Measurements from ENCODE around the gene COL6A3. TPM values are rescaled to one million over a fixed set of nuclear protein-coding genes. Genes with fewer than 3 reads are reported as not detected.

Gene COL6A3
- total and polyA plus RNA-seq, 2 donors (not counting 1 experiment from before 2014, with no cell fraction given), result 316 to 1,525 TPM

- no peak overlapping the region for H3K9ac ChIP-seq (ENCODE audit: insufficient read depth, low read length)
- peaks cover 12% of the 10 kb centered on the region for H3K4me1 ChIP-seq (ENCODE audit: control insufficient read depth, extremely low read depth, insufficient read depth, low read length)
- no peaks in the 10 kb centered on the region for H4K20me1 ChIP-seq (ENCODE audit: control insufficient read depth, extremely low read depth, insufficient read depth, low read length)
- H3K27me3 ChIP-seq (ENCODE audit: control insufficient read depth, insufficient read depth, low read length), result no peaks in the 10 kb centered on the region
- H3K4me2 ChIP-seq (ENCODE audit: extremely low read depth, insufficient read depth, low read length), result no peak overlapping the region
- H3K79me2 ChIP-seq (ENCODE audit: control insufficient read depth, insufficient read depth, low read length), result no peaks in the 10 kb centered on the region
- no peak overlapping the region for H3K4me3 ChIP-seq (replicated peaks in 1 of 4; ENCODE audit: control extremely low read depth in 1 of 4, insufficient read depth in 1 of 4, low read depth in 3 of 4, low read length in 4 of 4)
- no peak overlapping the region for H2AFZ ChIP-seq (ENCODE audit: low read length)
- peak overlapping the region; percentile 56 for H3K27ac ChIP-seq (ENCODE audit: insufficient read depth, low read length)
- H3K9me3 ChIP-seq (ENCODE audit: control insufficient read depth, insufficient read depth, low read depth, low read length), result no peaks in the 10 kb centered on the region
- no peak for TF ChIP-seq CTCF (conservative IDR thresholded peaks at IDR 0.05 in 1 of 2, IDR thresholded peaks at IDR 0.05 in 1 of 2; ENCODE audit: low read depth in 1 of 2, low read length in 2 of 2)
- TF ChIP-seq EZH2 (IDR thresholded peaks at IDR 0.05; ENCODE audit: low read length, missing control alignments), result no peak
- no peaks in the 10 kb centered on the region for H3K36me3 ChIP-seq (ENCODE audit: control insufficient read depth, insufficient read depth, low read length)
- DNase-seq (ENCODE audit: low read depth in 2 of 2), result peak in 1 of 2 donors; percentile 41
These were observed 26.9 kb upstream of the COL6A3 start for GRCh38 chr2:237440819-237441281.

DNA sequence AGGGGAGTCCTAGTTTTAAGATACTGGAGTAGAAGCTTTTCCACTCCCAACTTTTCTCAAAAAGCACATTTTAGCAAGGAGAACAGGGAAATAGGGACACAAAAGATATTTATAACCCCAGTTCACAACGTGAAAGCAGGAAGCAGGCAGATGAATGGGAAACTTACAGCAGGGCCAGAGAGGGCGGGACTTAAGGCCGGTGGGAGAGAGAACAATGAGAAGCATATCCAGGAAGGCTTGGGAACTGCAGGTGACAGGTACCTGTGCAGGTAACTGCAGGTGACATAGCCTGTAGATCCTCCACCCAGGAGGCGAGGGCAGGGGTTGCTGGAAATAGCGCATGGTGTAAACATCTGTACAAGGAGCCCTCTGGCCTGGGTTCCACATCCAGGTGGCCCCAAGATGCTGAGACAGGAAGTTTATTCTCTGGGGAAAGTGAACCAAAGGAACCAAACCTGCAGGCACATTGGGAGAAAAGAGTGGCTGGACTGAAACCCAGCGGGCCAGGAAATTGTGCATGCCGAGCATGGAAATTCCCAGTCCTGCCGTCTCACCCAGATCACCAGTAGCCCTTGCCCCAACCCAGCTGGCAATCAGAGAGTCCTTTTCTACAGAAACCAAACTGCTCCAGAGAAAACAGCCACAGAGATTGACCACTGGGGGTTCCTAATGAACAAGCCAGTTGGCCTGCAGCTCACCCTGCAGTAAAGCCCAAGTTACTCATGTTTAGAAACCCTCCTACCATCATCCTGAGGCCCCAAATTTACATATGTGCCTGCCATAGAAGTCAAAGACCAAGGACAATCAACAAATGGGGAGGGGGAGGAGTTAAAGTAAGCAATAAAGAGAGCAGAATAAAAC, 24.3 kb upstream of the COL6A3 start:
- Histone ChIP-seq H3K27ac (ENCODE audit: insufficient read depth, low read length) (no peak overlapping the region), H3K9me3 (ENCODE audit: control insufficient read depth, insufficient read depth, low read depth, low read length) (no peaks in the 10 kb centered on the region), H4K20me1 (ENCODE audit: control insufficient read depth, extremely low read depth, insufficient read depth, low read length) (no peaks in the 10 kb centered on the region), H3K79me2 (ENCODE audit: control insufficient read depth, insufficient read depth, low read length) (no peaks in the 10 kb centered on the region), H3K27me3 (ENCODE audit: control insufficient read depth, insufficient read depth, low read length) (no peaks in the 10 kb centered on the region), H3K4me3 (replicated peaks in 1 of 4; ENCODE audit: control extremely low read depth in 1 of 4, insufficient read depth in 1 of 4, low read depth in 3 of 4, low read length in 4 of 4) (no peak overlapping the region), H3K4me1 (ENCODE audit: control insufficient read depth, extremely low read depth, insufficient read depth, low read length) (peaks cover 21% of the 10 kb centered on the region), H3K4me2 (ENCODE audit: extremely low read depth, insufficient read depth, low read length) (no peak overlapping the region), H2AFZ (ENCODE audit: low read length) (no peak overlapping the region), H3K36me3 (ENCODE audit: control insufficient read depth, insufficient read depth, low read length) (no peaks in the 10 kb centered on the region), H3K9ac (ENCODE audit: insufficient read depth, low read length) (no peak overlapping the region)
- peak in 1 of 2 donors; percentile 4 for TF ChIP-seq CTCF (conservative IDR thresholded peaks at IDR 0.05 in 1 of 2, IDR thresholded peaks at IDR 0.05 in 1 of 2; ENCODE audit: low read depth in 1 of 2, low read length in 2 of 2)
- TF ChIP-seq EZH2 (IDR thresholded peaks at IDR 0.05; ENCODE audit: low read length, missing control alignments), result no peak
- DNase-seq (ENCODE audit: low read depth in 2 of 2), result peak in 1 of 2 donors; percentile 35

- Histone ChIP-seq H3K9ac (ENCODE audit: insufficient read depth, low read length) (no peak overlapping the region), H4K20me1 (ENCODE audit: control insufficient read depth, extremely low read depth, insufficient read depth, low read length) (no peaks in the 10 kb centered on the region), H3K4me3 (replicated peaks in 1 of 4; ENCODE audit: control extremely low read depth in 1 of 4, insufficient read depth in 1 of 4, low read depth in 3 of 4, low read length in 4 of 4) (no peak overlapping the region), H3K4me1 (ENCODE audit: control insufficient read depth, extremely low read depth, insufficient read depth, low read length) (peaks cover 27% of the 10 kb centered on the region), H3K27ac (ENCODE audit: insufficient read depth, low read length) (no peak overlapping the region), H3K9me3 (ENCODE audit: control insufficient read depth, insufficient read depth, low read depth, low read length) (no peaks in the 10 kb centered on the region), H2AFZ (ENCODE audit: low read length) (no peak overlapping the region), H3K27me3 (ENCODE audit: control insufficient read depth, insufficient read depth, low read length) (no peaks in the 10 kb centered on the region), H3K4me2 (ENCODE audit: extremely low read depth, insufficient read depth, low read length) (no peak overlapping the region), H3K79me2 (ENCODE audit: control insufficient read depth, insufficient read depth, low read length) (no peaks in the 10 kb centered on the region), H3K36me3 (ENCODE audit: control insufficient read depth, insufficient read depth, low read length) (no peaks in the 10 kb centered on the region)
- TF ChIP-seq CTCF (conservative IDR thresholded peaks at IDR 0.05 in 1 of 2, IDR thresholded peaks at IDR 0.05 in 1 of 2; ENCODE audit: low read depth in 1 of 2, low read length in 2 of 2) (no peak), EZH2 (IDR thresholded peaks at IDR 0.05; ENCODE audit: low read length, missing control alignments) (no peak)
- DNase-seq (ENCODE audit: low read depth in 2 of 2), result no peak
These were observed 23.6 kb upstream of the COL6A3 start for GRCh38 chr2:237437566-237437965.
